Endothelial cell of umbilical vein (primary cell): ENCODE results near the gene PRX. TPM values are rescaled to one million over a fixed set of nuclear protein-coding genes. Genes with fewer than 3 reads are reported as not detected.

ENCODE experiments used
- BruUV-seq: library from RNA; stranded (reverse); fragments of 400-500 nt; replicated peaks from 2 replicates; lab custom pipeline; 2021; lab: Mats Ljungman, UMichigan
- CTCF ChIA-PET: fragments of 300-600, 350-600 bp; sonication (Branson Sonifier 250); formaldehyde crosslinking; loops from one replicate; lab custom pipeline; 2021; ENCODE audit warnings: antibody characterized with exemption, inconsistent platforms; lab: Charles Lee
- POLR2A ChIA-PET: fragments of 300-600, 350-600 bp; sonication (Branson Sonifier 250); formaldehyde crosslinking; loops from one replicate; lab custom pipeline; 2021; ENCODE audit warnings: antibody characterized with exemption, inconsistent platforms; lab: Charles Lee
- DNase-seq: peaks from one replicate; pipeline ENCODE4 v3.0.0-alpha.2; 2011; ENCODE audit warnings: low read depth, low spot score
- FAIRE-seq: peaks from 2 replicates; lab custom pipeline; 2011; peaks lifted over from hg19 to GRCh38; lab: Jason Lieb, UNC
- H2AFZ ChIP-seq: 2 replicates; pipeline ENCODE4 v1.6.0; 2012; ENCODE audit warnings: low read depth, low read length, control low read depth, inconsistent platforms
- H3K27ac ChIP-seq: 2 replicates; pipeline ENCODE4 v1.5.1; 2011; ENCODE audit warnings: low read depth, mild to moderate bottlenecking, control low read depth, low read length, moderate library complexity; ENCODE audit not compliant: insufficient read depth
- H3K27me3 ChIP-seq, 2 experiments: 2 replicates each; pipeline versions ENCODE4 v1.6.0 to v1.6.1; 2011; ENCODE audit warnings: low read length in 2 of 2, mixed read lengths in 1 of 2; ENCODE audit not compliant: control insufficient read depth in 2 of 2, insufficient read depth in 2 of 2
- H3K36me3 ChIP-seq, 2 experiments: 2 replicates in 1 of 2; 3 replicates in 1 of 2; pipeline ENCODE4 v1.5.1; 2011; ENCODE audit warnings: low read length in 2 of 2, mild to moderate bottlenecking in 1 of 2, moderate library complexity in 1 of 2; ENCODE audit not compliant: control insufficient read depth in 2 of 2, insufficient read depth in 2 of 2; ENCODE audit errors: extremely low read depth in 1 of 2
- H3K4me1 ChIP-seq: 3 replicates; pipeline ENCODE4 v1.5.1; 2011; ENCODE audit warnings: mild to moderate bottlenecking, low read length; ENCODE audit not compliant: control insufficient read depth, insufficient read depth; ENCODE audit errors: extremely low read depth
- H3K4me2 ChIP-seq: 2 replicates; pipeline ENCODE4 v1.6.1; 2011; ENCODE audit warnings: low read length, control low read depth, mixed read lengths; ENCODE audit not compliant: insufficient read depth
- H3K4me3 ChIP-seq, 3 experiments: fragments of 200-600 bp in 1 of 3; sonication (generic), shearing (Covaris generic) in 1 of 3; replicated peaks in 1 of 3; 2 replicates each; pipeline ENCODE4 v1.5.1; 2011 to 2016; ENCODE audit warnings: control low read depth in 3 of 3, low read length in 3 of 3, mild to moderate bottlenecking in 2 of 3, inconsistent platforms in 1 of 3, low read depth in 1 of 3, moderate library complexity in 1 of 3; ENCODE audit not compliant: insufficient read depth in 1 of 3
- H3K79me2 ChIP-seq: 2 replicates; pipeline ENCODE4 v1.6.0; 2012; ENCODE audit warnings: low read length, inconsistent platforms; ENCODE audit not compliant: control insufficient read depth, insufficient read depth
- H3K9ac ChIP-seq: replicated peaks from 2 replicates; pipeline ENCODE3; 2011; ENCODE audit warnings: low read length, control low read depth; ENCODE audit not compliant: insufficient read depth; ENCODE audit errors: extremely low read depth
- H3K9me1 ChIP-seq: replicated peaks from 3 replicates; pipeline ENCODE4 v1.6.0; 2011; ENCODE audit warnings: mild to moderate bottlenecking, low read length; ENCODE audit not compliant: control insufficient read depth, insufficient read depth; ENCODE audit errors: extremely low read depth
- H3K9me3 ChIP-seq: replicated peaks from 2 replicates; pipeline ENCODE4 v1.5.1; 2012; ENCODE audit warnings: low read length, inconsistent platforms; ENCODE audit not compliant: control insufficient read depth, insufficient read depth
- H4K20me1 ChIP-seq: replicated peaks from 2 replicates; pipeline ENCODE3; 2011; ENCODE audit warnings: mild to moderate bottlenecking, low read length; ENCODE audit not compliant: control insufficient read depth, insufficient read depth; ENCODE audit errors: extremely low read depth
- CTCF ChIP-seq, 2 donors: IDR thresholded peaks; 1 replicate in 1 of 2; 2 replicates in 1 of 2; pipeline ENCODE4 v1.5.1; 2011; ENCODE audit warnings: low read length in 2 of 2, mild to moderate bottlenecking in 2 of 2, moderate library complexity in 2 of 2, control low read depth in 1 of 2, inconsistent platforms in 1 of 2, low read depth in 1 of 2; ENCODE audit not compliant: insufficient read depth in 1 of 2; ENCODE audit errors: extremely low read depth in 1 of 2
- EZH2 ChIP-seq: IDR thresholded peaks from 2 replicates; pipeline ENCODE4 v1.6.1; 2012; ENCODE audit warnings: borderline replicate concordance, low read depth, mild to moderate bottlenecking, moderate library complexity, low read length, inconsistent platforms; ENCODE audit not compliant: severe bottlenecking
- FOS ChIP-seq: IDR thresholded peaks from 2 replicates; pipeline ENCODE4 v1.6.1; 2011; ENCODE audit warnings: mild to moderate bottlenecking, low read length, moderate library complexity, borderline replicate concordance; ENCODE audit not compliant: insufficient read depth
- GATA2 ChIP-seq: IDR thresholded peaks from 2 replicates; pipeline ENCODE4 v1.7.0; 2011; ENCODE audit warnings: low read depth, mild to moderate bottlenecking, moderate library complexity, mixed read lengths, low read length; ENCODE audit not compliant: insufficient read length, insufficient read depth
- JUN ChIP-seq: IDR thresholded peaks from 2 replicates; pipeline ENCODE4 v1.6.1; 2011; ENCODE audit warnings: borderline replicate concordance, low read depth; ENCODE audit not compliant: insufficient read length, insufficient read depth
- MAX ChIP-seq: IDR thresholded peaks from 2 replicates; pipeline ENCODE4 v1.6.1; 2011; ENCODE audit not compliant: insufficient read depth, insufficient read length
- MYC ChIP-seq: IDR thresholded peaks from one replicate; pipeline ENCODE4 v1.6.1; 2011; ENCODE audit warnings: mild to moderate bottlenecking, low read depth, low read length
- POLR2A ChIP-seq: IDR thresholded peaks from 2 replicates; pipeline ENCODE4 v1.6.1; 2012; ENCODE audit warnings: low read depth, mild to moderate bottlenecking, control low read depth, low read length
- POLR2AphosphoS5 ChIP-seq: IDR thresholded peaks from 2 replicates; pipeline ENCODE4 v1.6.1; 2012; ENCODE audit warnings: low read depth, mild to moderate bottlenecking, control low read depth, low read length, moderate library complexity; ENCODE audit not compliant: insufficient read depth
- dilution Hi-C: fragments of 300-500 bp; cut with MboI; formaldehyde crosslinking; loops from one replicate; pipeline ENCODE4 v1.15.0; 2019; ENCODE audit warnings: low sequenced_read_pairs; ENCODE audit not compliant: extremely low pct_ligation_motif_present
- intact Hi-C: fragments of 100-400 bp; cut with micrococcal nuclease; formaldehyde crosslinking; loops from one replicate; pipeline ENCODE4 v1.10.0; 2022
- polyA plus RNA-seq, 4 experiments: library from polyadenylated mRNA; depleted of rRNA in 3 of 4; stranded (reverse) in 3 of 4; unstranded in 1 of 4; fragments of >200 nt; gene quantifications; 2 replicates each; pipeline versions ENCODE4 v1.2.1 to v1.2.3, GENCODE V29; 2011 to 2012; ENCODE audit warnings: missing spikeins in 1 of 4
- total RNA-seq: library from RNA; stranded (reverse); gene quantifications from 2 replicates; pipeline ENCODE4 v1.2.3, GENCODE V29; 2021

PRX gene
- total and polyA plus RNA-seq, 2 donors (not counting 3 experiments of a cell fraction or from before 2014, with no cell fraction given), result 0.80 to 1.3 TPM

- no peak for FAIRE-seq
- Histone ChIP-seq H3K9me3 (no peaks in the 10 kb centered on the region), H3K27me3 (no peaks in the 10 kb centered on the region), H3K27ac (no peak overlapping the region), H2AFZ (no peak overlapping the region), H3K4me1 (peaks cover 3% of the 10 kb centered on the region), H3K36me3 (peaks cover 0 to 11% of the 10 kb centered on the region in 2 experiments), H4K20me1 (no peaks in the 10 kb centered on the region), H3K9ac (no peak overlapping the region), H3K79me2 (no peaks in the 10 kb centered on the region), H3K9me1 (no peaks in the 10 kb centered on the region), H3K4me3 (no peak overlapping the region), H3K4me2 (no peak overlapping the region)
- no peak for DNase-seq
- no peak for TF ChIP-seq MYC
- TF ChIP-seq MAX, result no peak
- no peak for TF ChIP-seq EZH2
- no peak for TF ChIP-seq POLR2AphosphoS5
- no peak for TF ChIP-seq GATA2
- no peak for TF ChIP-seq POLR2A
- ChIA-PET CTCF (no interaction called here), POLR2A (no interaction called here)
- intact Hi-C loops, result loop anchor here (5.0 kb wide), 1 partner anchor 33 kb away; no protein-coding TSS in a partner anchor
- no TSS peak for BruUV-seq
- dilution Hi-C loops, result no loop called here
Observed at GRCh38 chr19:40369797-40370196, 43.4 kb downstream of the PRX start.

GRCh38 chr19:40367577-40368434 is 45.4 kb downstream of the PRX start:
- TF ChIP-seq POLR2AphosphoS5 (no peak), MAX (no peak), EZH2 (no peak), JUN (no peak), FOS (no peak), CTCF (IDR thresholded peaks at IDR 0.05; ENCODE audit: extremely low read depth in 1 of 2, insufficient read depth in 1 of 2, low read depth in 1 of 2, low read length in 2 of 2) (no peak), MYC (no peak), POLR2A (no peak), GATA2 (no peak)
- ChIA-PET CTCF (no interaction called here), POLR2A (no interaction called here)
- no peak overlapping the region for H2AFZ ChIP-seq
- H3K9ac ChIP-seq, result no peak overlapping the region
- no peak overlapping the region for H3K4me2 ChIP-seq
- H3K9me1 ChIP-seq, result no peaks in the 10 kb centered on the region
- no peak overlapping the region for H3K4me3 ChIP-seq
- no peaks in the 10 kb centered on the region for H3K27me3 ChIP-seq
- no peak for FAIRE-seq
- no peak for DNase-seq
- BruUV-seq, result no TSS peak
- H4K20me1 ChIP-seq, result no peaks in the 10 kb centered on the region
- H3K4me1 ChIP-seq, result peaks cover 3% of the 10 kb centered on the region
- H3K27ac ChIP-seq, result no peak overlapping the region
- H3K36me3 ChIP-seq, result peaks cover 0 to 11% of the 10 kb centered on the region in 2 experiments
- intact Hi-C loops, result loop anchor here (5.0 kb wide), 1 partner anchor 34 kb away; no protein-coding TSS in a partner anchor
- no peaks in the 10 kb centered on the region for H3K9me3 ChIP-seq
- H3K79me2 ChIP-seq, result no peaks in the 10 kb centered on the region
- dilution Hi-C loops, result no loop called here
